Dedifferentiated amniotic fluid mesenchymal stem cell (primary cell): ENCODE measurements around the gene TMEM143.
"Not testable (repeated sequence)": the region's sequence is repeated elsewhere in the genome, so short reads cannot be mapped to it uniquely, and the experiment has no call there.

Experiments
- DNase-seq: peaks from one replicate; pipeline ENCODE4 v3.0.0-alpha.2; 2016; ENCODE audit errors: extremely low spot score

Gene TMEM143

DNA sequence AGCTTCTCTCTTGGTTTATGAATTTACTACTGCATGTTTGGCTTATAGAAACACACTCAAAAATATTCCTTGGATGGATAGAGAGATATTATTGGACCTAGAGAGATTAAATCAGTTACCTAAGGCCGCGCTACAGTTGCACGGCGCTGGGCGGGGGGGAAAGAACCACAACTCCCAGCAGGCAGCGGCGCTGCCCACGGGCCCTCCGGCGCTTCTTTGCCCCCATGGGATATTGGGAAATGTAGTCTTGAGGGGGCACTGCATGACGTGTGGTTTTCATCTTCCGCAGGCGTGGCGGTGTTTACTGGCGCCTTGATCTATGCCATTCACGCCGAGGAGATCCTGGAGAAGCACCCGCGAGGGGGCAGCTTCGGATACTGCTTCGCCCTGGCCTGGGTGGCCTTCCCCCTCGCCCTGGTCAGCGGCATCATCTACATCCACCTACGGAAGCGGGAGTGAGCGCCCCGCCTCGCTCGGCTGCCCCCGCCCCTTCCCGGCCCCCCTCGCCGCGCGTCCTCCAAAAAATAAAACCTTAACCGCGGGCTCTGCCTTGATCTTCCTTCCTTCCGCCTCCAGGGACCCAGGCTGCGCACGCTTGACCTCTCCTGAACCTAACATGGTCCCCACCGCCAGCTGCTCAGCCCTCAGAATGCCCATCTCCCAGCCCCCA, 33.6 kb downstream of the TMEM143 start:
- no peak for DNase-seq

GRCh38 chr19:48329167-48329891, 34.4 kb downstream of the TMEM143 start:
- DNase-seq = no peak

GRCh38 chr19:48325265-48325910, 38.4 kb downstream of the TMEM143 start, which contains the start of gene EMP3:
EMP3 (plus strand) TSS chr19:48325552; CDS start chr19:48326845, 1,293 bp downstream.
- peak; percentile 96 for DNase-seq

DNA sequence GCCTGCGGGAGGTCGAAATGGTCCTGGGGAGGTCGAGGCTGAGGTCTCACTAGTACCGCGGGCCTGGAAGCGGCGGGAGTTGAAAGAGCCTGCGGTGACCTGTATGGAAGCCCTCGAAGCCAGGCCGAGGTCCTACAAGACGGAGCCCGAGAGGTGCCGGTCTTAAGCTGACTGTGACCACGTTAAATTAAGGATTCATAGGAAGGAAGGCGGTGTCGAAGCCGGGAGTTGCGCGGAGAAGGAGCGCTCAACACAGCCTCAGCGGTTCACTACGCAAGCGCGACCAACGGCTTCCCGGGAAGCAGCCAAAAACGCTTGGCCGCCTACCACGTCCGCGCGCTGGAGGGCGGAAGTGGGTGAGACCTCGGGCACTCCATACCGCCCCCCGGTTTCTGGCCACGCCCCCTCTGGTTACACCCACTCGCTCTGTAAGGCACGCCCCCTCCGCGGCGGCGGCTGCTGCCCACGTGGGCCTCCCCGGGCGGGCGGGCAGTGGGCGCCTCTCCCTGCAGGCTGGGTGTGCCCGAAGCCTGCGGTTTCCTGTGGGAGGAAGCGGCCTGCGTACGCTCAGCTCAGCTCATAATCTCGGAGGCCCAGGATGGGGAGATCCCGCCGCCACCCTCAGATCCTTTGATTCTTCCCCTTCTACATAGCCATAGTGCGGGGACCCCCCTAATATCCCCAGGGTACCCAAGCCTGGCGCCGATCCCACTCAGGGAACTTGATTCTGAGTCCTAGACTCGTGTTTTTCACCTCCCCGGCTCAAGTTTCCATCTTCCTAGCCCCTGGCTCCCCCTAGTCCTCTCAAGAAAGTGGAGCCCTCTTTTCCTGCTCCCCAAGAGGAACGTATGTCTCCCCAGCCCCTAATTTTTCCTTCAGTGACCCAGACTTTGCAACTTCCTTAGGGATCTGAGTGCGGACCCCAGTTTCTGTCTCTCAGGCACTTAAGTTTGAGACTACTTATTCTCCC, 41.8 kb downstream of the TMEM143 start:
- DNase-seq = peak; percentile 98

GRCh38 chr19:48321372-48321621, 42.4 kb downstream of the TMEM143 start:
- DNase-seq = peak; percentile 72

DNA sequence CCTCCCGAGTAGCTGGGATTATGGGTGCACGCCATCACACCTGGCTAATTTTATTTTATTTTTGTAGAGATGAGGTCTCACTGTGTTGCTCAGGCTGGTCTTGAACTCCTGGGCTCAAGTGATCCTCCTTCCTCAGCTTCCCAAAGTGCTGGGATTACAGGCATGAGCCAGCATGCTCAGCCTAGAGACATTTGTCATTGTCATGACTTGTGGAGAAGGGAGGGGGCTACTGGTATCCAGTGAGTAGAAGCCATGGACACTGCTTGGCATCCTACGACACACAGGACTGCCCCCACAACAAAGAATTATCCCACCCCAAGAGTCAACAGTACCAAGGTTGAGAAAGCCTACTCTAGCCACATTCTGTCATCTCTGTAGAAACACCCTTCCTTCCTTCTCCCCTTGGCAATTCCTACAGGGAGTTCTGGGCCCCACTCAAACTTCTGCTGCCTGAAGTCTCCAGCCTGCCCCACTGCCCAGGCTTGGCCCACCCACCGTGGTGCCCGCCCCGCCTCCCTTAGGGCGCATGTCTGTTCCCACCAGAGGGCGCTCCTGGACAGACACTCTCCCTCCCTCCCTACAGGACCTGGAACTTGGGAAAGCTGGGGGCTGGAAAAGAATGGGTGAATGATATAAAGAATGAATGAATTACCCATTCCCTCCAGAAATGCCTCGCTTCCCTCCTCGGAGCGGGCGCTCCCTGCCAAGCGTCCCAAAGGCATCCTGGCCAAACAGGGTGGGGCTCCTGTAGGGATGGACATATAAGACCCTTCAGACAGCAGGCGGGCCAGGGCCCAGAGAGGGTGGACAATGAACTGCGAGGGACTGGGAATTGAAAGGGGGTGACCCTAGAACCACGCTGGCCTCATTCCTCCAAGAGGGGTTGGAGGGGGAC, 43.8 kb downstream of the TMEM143 start:
- DNase-seq = peak; percentile 73

- DNase-seq = no peak
Measured at GRCh38 chr19:48318286-48318987, 45.3 kb downstream of the TMEM143 start.

DNA sequence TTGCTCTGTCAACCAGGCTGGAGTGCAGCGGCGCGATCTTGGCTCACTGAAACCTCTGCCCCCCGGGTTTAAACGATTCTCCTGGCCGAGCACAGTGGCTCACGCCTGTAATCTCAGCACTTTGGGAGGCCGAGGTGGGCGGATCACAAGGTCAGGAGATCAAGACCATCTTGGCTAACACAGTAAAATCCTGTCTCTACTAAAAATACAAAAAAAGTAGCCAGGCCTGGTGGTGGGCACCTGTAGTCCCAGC, 46.1 kb downstream of the TMEM143 start:
- DNase-seq = not testable (repeated sequence)

- no peak for DNase-seq
Measured at GRCh38 chr19:48315712-48316111, 48.0 kb downstream of the TMEM143 start.

DNA sequence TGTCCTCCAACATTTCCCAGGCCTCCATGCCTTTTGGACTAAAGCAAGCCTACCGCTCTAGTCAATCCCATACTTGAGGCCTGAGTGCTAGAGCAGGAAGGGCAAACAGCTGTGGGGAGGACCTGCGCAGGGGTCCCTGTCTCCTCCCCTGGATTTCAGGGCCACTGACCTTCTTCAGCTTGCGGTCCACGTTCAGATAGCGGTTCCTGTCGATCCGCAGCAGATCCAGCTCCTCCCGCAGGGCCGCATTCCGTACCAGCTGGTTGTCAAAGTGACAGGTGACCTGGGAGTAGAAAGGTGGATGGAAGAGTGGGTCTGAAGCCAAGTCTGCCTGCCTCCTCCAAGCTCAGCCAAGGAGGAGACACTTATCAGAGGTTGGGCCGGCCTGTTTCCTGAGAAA, 52.4 kb downstream of the TMEM143 start:
- DNase-seq = no peak

GRCh38 chr19:48310227-48310626, 53.5 kb downstream of the TMEM143 start:
- DNase-seq = no peak

- not testable (repeated sequence) for DNase-seq
Measured at GRCh38 chr19:48309731-48310130, 54.0 kb downstream of the TMEM143 start.

DNA sequence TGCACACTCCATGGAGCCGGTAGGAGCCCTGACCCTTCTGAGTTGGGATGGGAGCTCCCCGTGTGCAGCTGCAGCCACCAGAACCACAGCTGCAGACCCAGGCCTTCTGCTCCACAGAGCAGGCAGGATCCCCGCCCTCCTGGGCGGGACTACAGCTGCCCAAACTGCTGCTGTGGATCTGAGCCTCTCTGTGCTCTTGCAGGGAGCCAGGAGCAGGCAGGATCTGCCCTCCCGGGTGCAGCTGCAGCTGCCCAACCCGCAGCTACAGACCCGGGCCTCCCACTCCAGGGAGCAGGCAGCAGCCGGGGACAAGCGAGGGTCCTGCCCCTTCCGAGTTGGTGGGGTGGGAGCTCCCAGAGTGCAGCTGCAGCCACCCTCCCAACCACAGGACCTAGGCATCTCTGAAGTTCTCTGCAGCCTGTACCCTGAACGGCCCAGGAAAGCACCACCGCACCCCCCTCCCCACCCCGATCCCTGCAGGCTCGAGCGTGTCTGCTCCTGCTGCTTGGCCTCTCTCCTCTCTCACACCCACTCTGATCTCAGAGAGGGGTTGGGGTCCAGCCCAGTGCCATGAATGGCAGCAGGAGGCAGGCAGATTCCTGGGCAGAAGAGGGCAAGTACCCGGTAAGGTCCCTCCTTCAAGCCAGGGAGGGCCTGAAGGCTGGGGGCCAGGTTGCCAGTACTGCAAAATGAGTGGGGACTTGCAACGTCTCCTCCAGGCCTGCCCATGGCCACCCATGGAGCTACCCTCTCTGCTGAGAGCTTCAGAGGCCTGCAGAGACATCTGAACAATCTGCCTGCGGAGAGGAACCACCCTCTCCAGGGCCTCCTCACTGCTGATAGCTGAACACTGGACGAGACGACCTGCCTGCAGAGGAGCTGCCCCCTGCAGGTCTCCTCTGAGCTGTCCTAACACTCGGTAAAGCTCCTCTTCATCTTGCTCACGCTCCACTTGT, 54.8 kb downstream of the TMEM143 start:
- DNase-seq = no peak

- DNase-seq = no peak
Measured at GRCh38 chr19:48303866-48304265, 59.9 kb downstream of the TMEM143 start.

- no peak for DNase-seq
Measured at GRCh38 chr19:48303367-48303766, 60.4 kb downstream of the TMEM143 start.

DNA sequence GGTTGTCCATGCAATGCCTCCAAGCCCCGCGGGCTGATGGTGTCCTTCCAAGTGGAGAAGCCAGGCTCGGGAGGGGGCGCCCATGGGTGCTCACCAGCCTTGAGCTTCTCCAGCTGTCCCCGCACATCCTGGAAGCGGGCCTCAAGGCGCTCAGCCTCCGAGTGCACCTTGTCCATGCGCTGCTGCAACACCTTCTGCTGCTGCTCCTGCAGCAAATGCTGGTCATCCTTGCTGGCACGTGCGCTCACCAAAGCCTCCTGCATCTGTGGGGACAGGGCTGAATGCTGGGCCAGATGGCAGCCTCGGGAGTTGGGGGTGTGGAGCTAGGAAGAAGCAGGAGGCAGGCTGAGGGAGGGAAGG, 61.2 kb downstream of the TMEM143 start:
- no peak for DNase-seq

GRCh38 chr19:48301886-48302599, 61.7 kb downstream of the TMEM143 start:
- no peak for DNase-seq

DNA sequence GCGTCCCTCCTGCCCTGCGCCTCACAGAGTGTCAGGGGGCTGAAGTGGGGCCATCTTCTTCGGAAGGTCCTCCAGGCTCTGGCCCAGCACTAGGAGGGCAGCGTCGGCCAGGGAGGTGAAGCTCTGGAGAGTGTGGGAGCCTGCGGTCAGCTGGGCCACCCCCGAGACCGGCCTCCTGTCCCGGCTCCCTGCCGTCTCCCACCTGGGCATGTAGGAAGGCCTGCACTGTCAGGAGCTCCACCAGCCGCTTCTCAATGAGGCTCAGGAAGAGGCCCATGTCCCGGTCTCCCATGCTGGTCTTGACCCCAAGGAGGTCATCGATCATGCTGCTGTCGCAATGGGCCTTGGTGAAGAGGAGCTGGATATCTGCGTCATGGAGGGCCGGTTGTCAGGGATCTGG, 65.8 kb downstream of the TMEM143 start:
- peak; percentile 12 for DNase-seq
